HepG2 (cell line): ENCODE measurements around the gene UBE2C. TPM values are rescaled to one million over a fixed set of nuclear protein-coding genes. Genes with fewer than 3 reads are reported as not detected.

Experiments used
- DR1 ChIP-seq: sonication (generic); formaldehyde crosslinking; IDR thresholded peaks from 2 replicates; pipeline ENCODE4 v1.8.0; 2021; ENCODE audit warnings: mild to moderate bottlenecking, missing genetic modification reagents, inconsistent platforms
- HOXA3 ChIP-seq: sonication (generic); formaldehyde crosslinking; IDR thresholded peaks from 2 replicates; pipeline ENCODE4 v1.5.0; 2020; ENCODE audit warnings: missing genetic modification reagents
- MAF1 ChIP-seq: sonication (generic); formaldehyde crosslinking; IDR thresholded peaks from 2 replicates; pipeline ENCODE4 v1.5.0; 2020; ENCODE audit warnings: missing genetic modification reagents, borderline replicate concordance
- POLR2AphosphoS2 ChIP-seq: IDR thresholded peaks from 2 replicates; pipeline ENCODE4 v1.6.1; 2011; ENCODE audit warnings: low read depth, low read length, improper control_type of control experiment
- RAD51 ChIP-seq: fragments of 450-650 bp; IDR thresholded peaks from 2 replicates; pipeline ENCODE4 v1.6.1; 2016; ENCODE audit warnings: borderline replicate concordance
- RBFOX2 ChIP-seq: fragments of 200-400 bp; formaldehyde crosslinking; IDR thresholded peaks from 2 replicates; pipeline ENCODE4 v1.6.1; 2017; ENCODE audit warnings: low read depth, mild to moderate bottlenecking, low read length
- RFX3 ChIP-seq: IDR thresholded peaks from 2 replicates; pipeline ENCODE4 v1.6.1; 2016; ENCODE audit warnings: missing biosample characterization, missing genetic modification reagents
- SALL1 ChIP-seq: sonication (generic); formaldehyde crosslinking; IDR thresholded peaks from 2 replicates; pipeline ENCODE4 v1.8.0; 2022; ENCODE audit warnings: mild to moderate bottlenecking, missing genetic modification reagents
- SMAD1 ChIP-seq: sonication (generic); formaldehyde crosslinking; IDR thresholded peaks from 2 replicates; pipeline ENCODE4 v1.4.0; 2020; ENCODE audit warnings: missing genetic modification reagents, low read depth, mild to moderate bottlenecking, borderline replicate concordance
- TFDP2 ChIP-seq: sonication (generic); formaldehyde crosslinking; IDR thresholded peaks from 2 replicates; pipeline ENCODE4 v1.4.0; 2020; ENCODE audit warnings: missing genetic modification reagents
- ZBTB4 ChIP-seq: sonication (generic); formaldehyde crosslinking; IDR thresholded peaks from 2 replicates; pipeline ENCODE4 v1.4.0; 2020; ENCODE audit warnings: missing genetic modification reagents, mild to moderate bottlenecking, borderline replicate concordance
- ZBTB7B ChIP-seq: sonication (generic); formaldehyde crosslinking; IDR thresholded peaks from 2 replicates; pipeline ENCODE4 v1.4.0; 2020; ENCODE audit warnings: missing genetic modification reagents
- ZFP36L1 ChIP-seq: sonication (generic); formaldehyde crosslinking; IDR thresholded peaks from 2 replicates; pipeline ENCODE4 v1.8.0; 2022; ENCODE audit warnings: mild to moderate bottlenecking, missing genetic modification reagents, moderate library complexity
- ZNF12 ChIP-seq: sonication (generic); formaldehyde crosslinking; IDR thresholded peaks from 2 replicates; pipeline ENCODE4 v1.5.0; 2020; ENCODE audit warnings: missing genetic modification reagents
- ZNF251 ChIP-seq: sonication (generic); formaldehyde crosslinking; IDR thresholded peaks from 2 replicates; pipeline ENCODE4 v1.9.0; 2021; ENCODE audit warnings: mild to moderate bottlenecking, missing genetic modification reagents
- ZNF513 ChIP-seq: sonication (generic); formaldehyde crosslinking; conservative IDR thresholded peaks from 2 replicates; pipeline ENCODE4 v1.5.0; 2020; ENCODE audit warnings: missing genetic modification reagents
- ZNF609 ChIP-seq: sonication (generic); formaldehyde crosslinking; IDR thresholded peaks from 2 replicates; pipeline ENCODE4 v1.4.0; 2020; ENCODE audit warnings: mild to moderate bottlenecking, missing genetic modification reagents, borderline replicate concordance
- ZNF878 ChIP-seq: sonication (generic); formaldehyde crosslinking; IDR thresholded peaks from 2 replicates; pipeline ENCODE4 v1.8.1; 2023; ENCODE audit warnings: mild to moderate bottlenecking, missing genetic modification reagents, moderate library complexity
- polyA plus RNA-seq, 8 experiments: library from polyadenylated mRNA; depleted of rRNA in 3 of 8; stranded (reverse) in 7 of 8; unstranded in 1 of 8; fragments of >200 nt; fragmentation: Illumina TruSeq in 4 of 8; extraction: Trizol in 4 of 8; gene quantifications; 2 replicates each; pipeline versions ENCODE4 v1.2.1 to v1.2.3, GENCODE V29; 2011 to 2016; ENCODE audit warnings: low read depth in 4 of 8, missing spikeins in 1 of 8, mixed read lengths in 1 of 8; ENCODE audit not compliant: insufficient read depth in 1 of 8
- total RNA-seq, 5 experiments: library from RNA; depleted of rRNA; stranded (reverse); fragments of >200 nt; fragmentation: Illumina TruSeq; extraction: Trizol; gene quantifications; 2 replicates each; pipeline ENCODE4 v1.2.3, GENCODE V29; 2016; ENCODE audit warnings: low read depth in 1 of 5

The UBE2C gene
- total and polyA plus RNA-seq, 2 of the 13 experiments (the other 11 are each of a cell fraction or from before 2014, with no cell fraction given) = 100 to 123 TPM

- TF ChIP-seq SMAD1 (CRISPR knock-in tag) = peak; percentile 48; the same call in 1 of the 2 replicates
- TF ChIP-seq RFX3 (CRISPR knock-in tag) = no peak
- 0 out of 2 replicates have a peak, but pooled peaks have one; percentile 33 for TF ChIP-seq ZNF12 (CRISPR knock-in tag)
- peak; percentile 34; the same call in 1 of the 2 replicates for TF ChIP-seq ZBTB4 (CRISPR knock-in tag)
- no peak; the same call in none of the 2 replicates for TF ChIP-seq TFDP2
- TF ChIP-seq ZNF609 (CRISPR knock-in tag) = no peak
- no peak for TF ChIP-seq ZNF251 (CRISPR knock-in tag)
- no peak for TF ChIP-seq POLR2AphosphoS2
- TF ChIP-seq RAD51 = no peak
- TF ChIP-seq ZNF878 (CRISPR knock-in tag) = no peak
- TF ChIP-seq ZNF513 = 0 out of 2 replicates have a peak, but pooled peaks have one; percentile 34
- TF ChIP-seq HOXA3 (CRISPR knock-in tag) = no peak
- peak; percentile 9; the same call in 1 of the 2 replicates for TF ChIP-seq ZFP36L1 (CRISPR knock-in tag)
- peak; percentile 98 for TF ChIP-seq RBFOX2
- 0 out of 2 replicates have a peak, but pooled peaks have one; percentile 36 for TF ChIP-seq MAF1 (CRISPR knock-in tag)
- peak; percentile 29; the same call in 1 of the 2 replicates for TF ChIP-seq ZBTB7B (CRISPR knock-in tag)
- TF ChIP-seq DR1 (CRISPR knock-in tag) = no peak
- TF ChIP-seq SALL1 = peak; percentile 79
Measured at GRCh38 chr20:45833883-45834796, 21.7 kb downstream of the UBE2C start (continued).
